NCI-H345 treated with DMSO at 0.1 percent for 48 hours (cell line): ENCODE data around the gene CEP41.
A peak's percentile ranks its signal among the peaks of the same experiment; 100 is the strongest.

Source experiments
- DNase-seq: peaks from one replicate; lab custom pipeline; 2025; ENCODE audit not compliant: unreplicated experiment; lab: John Stamatoyannopoulos, UW

Gene CEP41

DNA sequence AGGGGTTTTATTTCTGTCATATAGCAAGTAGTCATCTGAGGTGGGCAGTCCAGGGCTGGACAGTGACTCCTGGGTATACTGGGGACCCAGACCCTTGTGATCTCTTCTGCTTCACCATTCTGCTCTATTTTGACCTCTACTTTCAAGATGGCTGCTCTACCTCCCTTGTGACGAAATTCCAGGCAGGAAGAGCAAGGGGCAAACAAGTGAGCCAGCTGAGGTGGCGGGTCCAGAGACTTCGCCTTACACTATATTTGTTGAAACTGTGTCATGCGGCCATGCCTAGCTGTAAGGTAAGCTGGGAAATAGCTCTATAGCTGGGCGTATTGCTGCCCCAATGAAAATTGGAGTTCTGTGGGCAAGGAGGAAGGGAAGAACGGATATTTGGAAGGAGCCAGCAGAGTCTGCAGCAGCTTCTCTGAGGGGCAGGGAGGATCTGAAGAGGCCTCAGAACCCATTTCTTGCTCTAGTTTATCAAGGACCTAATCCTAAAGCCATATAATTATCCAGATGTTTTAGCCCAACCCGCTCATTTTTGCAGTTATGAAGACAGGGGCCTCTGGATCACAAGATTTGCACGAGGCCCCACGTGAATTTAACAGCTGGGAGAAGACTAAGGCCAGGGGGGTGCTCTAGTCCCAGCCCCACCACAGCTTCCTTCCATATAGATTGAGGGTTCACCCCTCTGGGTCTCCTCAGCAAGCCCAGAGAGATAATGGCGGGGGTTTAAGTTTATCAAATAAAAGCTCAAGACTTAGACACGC lies 68.2 kb downstream of the CEP41 start:
- DNase-seq = no peak

DNA sequence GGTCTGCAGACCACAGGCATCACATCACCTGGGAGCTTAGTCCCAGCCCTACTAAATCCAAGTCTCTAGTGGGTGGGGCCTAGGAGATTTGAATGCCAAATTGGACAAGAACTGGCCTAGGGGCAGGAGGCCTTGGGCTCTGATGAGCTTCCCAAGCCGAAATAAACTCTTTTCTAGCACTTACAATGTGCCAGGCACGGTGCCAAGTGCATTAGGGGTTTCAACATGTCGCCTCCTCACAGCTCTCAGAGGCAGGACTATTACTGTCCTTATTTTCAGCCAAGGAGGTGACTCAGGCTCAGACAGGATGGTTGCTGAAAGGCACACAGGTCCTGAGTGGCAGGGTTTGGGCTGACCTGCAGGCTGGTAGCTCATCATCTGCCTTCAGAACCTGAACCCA lies 69.8 kb downstream of the CEP41 start:
- DNase-seq = no peak

- DNase-seq = no peak
These were observed 70.8 kb downstream of the CEP41 start for GRCh38 chr7:130369831-130370550.

DNA sequence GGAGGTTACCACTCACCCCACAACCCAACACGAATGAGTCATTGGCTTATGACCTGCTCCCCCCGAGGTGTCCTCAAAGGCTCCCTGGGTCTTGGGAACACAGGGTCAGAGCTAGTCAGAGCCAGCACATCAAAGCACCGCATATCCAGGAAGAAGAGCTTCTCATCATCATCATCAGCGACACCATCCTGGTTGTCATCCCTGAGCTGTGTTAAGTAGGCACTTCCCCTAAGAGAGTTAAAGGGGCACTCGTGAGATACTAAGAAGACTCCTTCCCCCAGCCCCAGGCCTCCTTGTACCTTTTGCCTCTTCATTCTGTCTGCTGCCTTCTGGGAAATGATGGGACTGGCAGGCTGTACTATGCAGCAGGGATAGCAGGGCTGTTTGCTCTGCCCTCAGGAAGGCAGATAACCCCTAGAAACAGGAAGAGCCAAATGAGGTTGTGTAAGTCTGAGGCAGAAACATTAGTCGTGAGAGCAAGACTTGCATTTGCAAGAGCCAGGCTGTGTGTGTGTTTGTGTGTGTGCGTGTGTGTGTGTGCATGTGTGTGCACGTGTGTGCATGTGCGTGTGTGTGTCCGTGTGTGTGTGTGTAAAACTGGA lies 71.6 kb downstream of the CEP41 start:
- no peak for DNase-seq

GRCh38 chr7:130367836-130368746 lies 72.7 kb downstream of the CEP41 start:
- no peak for DNase-seq

GRCh38 chr7:130367088-130367755 lies 73.6 kb downstream of the CEP41 start:
- DNase-seq = no peak

GRCh38 chr7:130366564-130366963 lies 74.3 kb downstream of the CEP41 start:
- no peak for DNase-seq

- peak; percentile 96 for DNase-seq
These were observed 75.0 kb downstream of the CEP41 start for GRCh38 chr7:130365511-130366441.

DNA sequence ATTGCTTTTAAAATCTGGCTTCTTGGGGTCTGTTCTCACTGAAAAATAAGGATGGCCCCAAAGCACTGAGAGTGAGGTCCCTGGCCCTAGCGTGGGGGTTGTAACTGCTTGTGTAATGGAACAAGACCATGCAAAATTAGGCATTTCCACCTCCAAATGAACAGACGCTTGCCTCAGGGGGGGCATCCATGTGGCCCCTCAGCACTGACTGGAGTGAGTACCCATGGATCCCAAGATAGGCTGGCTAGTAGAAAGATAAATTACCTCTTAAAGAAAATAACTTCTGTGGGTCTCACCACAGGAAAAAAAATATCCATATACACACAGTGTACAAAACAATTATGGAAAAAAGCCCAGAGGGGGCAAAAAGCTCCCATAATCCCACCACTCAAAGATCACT lies 75.7 kb downstream of the CEP41 start:
- peak; percentile 22 for DNase-seq

DNA sequence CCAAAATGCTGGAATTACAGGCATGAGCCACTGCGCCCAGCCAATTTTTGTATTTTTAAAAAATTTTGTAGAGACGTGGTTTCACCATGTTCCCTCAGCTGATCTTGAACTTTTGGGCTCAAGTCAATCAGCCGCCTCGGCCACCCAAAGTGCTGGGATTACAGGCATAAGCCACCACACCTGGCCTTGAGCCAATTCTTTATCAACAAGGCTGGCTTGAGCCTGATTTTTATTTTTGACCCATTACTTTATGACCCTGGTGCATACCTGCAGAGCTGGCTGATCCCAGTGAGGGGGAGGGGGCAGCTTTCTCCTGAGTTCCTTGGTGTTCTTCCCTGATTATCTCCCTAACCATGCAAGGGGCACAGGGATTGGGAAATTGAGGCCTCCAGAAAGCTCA lies 76.4 kb downstream of the CEP41 start:
- DNase-seq = no peak

- DNase-seq = no peak
These were observed 77.6 kb downstream of the CEP41 start for GRCh38 chr7:130363026-130363847.

DNA sequence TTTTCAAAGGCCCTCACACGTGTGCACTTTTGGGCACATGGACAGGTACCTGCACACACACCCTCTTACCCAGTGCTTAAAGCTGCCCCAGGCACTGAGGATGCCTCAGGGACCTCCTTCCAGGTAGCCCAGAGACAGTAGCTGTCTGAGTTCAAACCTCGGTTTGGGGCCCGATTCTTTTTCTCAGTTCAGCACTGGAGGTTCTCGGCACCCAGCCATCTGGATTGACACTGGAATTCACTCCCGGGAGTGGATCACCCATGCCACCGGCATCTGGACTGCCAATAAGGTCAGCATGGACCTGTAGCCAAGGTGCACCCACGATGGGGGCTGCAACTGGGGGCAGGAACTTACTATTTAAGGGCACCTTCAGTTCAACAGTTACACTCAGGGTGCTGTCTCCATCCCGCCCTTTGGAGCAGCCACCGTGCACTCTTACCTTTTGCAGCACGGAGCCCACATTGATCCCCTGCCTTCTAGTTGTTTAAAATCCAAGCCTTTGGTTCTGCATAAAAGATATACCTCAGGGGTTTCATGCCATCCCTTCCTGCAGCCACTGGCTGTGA lies 78.5 kb downstream of the CEP41 start:
- DNase-seq = no peak

- DNase-seq = no peak
These were observed 79.1 kb downstream of the CEP41 start for GRCh38 chr7:130361681-130362080.

DNA sequence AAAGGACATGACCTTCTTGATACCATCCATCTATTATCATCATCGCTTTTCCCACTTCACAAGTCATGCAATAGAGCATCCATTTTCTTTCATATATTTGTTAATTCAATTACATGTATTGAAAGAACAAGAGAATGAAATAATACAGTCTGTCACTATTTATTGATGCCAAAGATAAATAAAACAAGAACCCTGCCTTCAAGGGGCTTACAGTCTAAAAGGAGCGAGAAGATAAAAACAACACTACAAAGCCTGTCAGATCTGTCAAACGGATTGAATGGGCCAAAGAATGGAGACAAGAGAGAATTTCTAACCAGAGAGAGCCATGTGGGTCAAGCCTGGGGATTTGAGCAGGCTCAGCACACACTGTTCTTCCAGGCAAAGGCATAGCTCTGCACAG lies 80.3 kb downstream of the CEP41 start:
- no peak for DNase-seq

- DNase-seq = no peak
These were observed 81.4 kb downstream of the CEP41 start for GRCh38 chr7:130359276-130359857.

GRCh38 chr7:130358471-130358870 lies 82.3 kb downstream of the CEP41 start:
- no peak for DNase-seq

DNA sequence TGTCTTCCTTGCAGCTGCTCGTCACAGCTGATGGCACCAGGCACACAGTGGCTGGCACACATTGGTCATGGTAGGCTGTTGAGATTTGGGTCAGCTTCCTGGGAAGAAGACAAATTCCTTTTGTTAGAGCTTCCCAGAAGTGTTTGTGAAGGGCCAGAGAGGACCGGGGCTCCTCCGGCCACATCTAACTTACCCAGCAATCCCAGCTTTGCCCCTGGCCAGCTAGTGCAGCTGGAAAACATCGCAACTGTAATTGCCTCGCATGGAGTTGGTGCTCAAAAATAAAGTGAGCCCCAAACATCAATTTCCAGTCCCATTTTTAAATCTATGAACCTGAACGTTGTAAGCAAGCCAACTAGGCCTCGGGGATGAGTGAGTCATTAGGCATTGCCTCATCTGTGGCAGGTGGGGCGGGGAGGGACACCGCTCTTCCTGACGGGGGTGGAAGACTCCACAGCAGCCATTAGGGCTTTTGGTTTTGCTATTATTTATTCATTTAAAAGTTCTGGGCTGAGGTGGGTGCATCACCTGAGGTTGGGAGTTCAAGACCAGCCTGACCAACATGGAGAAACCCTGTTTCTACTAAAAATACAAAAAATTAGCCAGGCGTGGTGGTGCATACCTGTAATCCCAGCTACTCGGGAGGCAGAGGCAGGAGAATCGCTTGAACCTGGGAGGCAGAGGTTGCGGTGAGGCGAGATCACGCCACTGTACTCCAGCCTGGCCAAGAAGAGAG lies 83.8 kb downstream of the CEP41 start:
- no peak for DNase-seq
